NCI-H1092 treated with DMSO at 0.1 percent for 48 hours (cell line): ENCODE results near the gene KRTAP5-7.

Experiments
- DNase-seq: peaks from one replicate; lab custom pipeline; 2025; lab: John Stamatoyannopoulos, UW

The KRTAP5-7 gene

GRCh38 chr11:71496421-71496820, 30.6 kb upstream of the KRTAP5-7 start:
- no peak for DNase-seq

DNA sequence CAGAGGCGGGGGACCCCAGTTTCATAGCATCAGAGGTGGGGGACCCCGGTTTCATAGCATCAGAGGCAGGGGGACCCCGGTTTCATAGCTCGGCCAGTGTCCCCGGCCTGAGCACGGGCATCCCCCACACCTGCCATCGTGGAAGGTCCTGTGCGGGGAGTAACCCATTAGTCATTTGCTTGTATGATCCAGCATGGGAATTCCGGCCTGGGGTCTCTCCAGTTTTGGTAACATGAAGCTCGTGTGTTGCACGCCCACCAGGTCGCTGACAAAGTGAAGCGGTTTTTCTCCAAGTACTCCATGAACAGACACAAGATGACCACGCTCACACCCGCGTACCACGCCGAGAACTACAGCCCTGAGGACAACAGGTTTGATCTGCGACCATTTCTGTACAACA, 29.0 kb upstream of the KRTAP5-7 start:
- DNase-seq: no peak

GRCh38 chr11:71499125-71499524, 27.9 kb upstream of the KRTAP5-7 start:
- DNase-seq: no peak

GRCh38 chr11:71499546-71499945, 27.5 kb upstream of the KRTAP5-7 start:
- DNase-seq: no peak

DNA sequence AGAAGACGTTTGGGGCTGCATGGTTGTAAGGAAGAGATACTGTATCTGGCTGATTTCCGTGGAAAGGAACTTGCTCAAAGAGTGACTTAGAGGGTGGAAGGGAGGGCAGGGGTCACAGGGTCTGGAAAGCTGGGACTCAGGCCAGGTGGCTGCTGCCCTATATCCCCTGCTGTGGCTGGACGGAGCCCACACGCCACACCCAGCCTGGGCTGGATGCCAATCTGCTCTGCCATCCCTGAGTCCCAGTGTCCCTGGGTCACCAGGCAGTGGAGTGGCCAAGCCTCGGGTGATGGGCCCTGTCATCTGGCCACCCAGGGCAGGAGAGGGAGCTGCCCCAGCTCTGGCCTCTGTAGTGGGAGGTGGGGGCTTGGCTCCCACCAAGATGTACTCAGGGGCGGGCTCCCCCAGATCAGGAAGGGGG, 26.5 kb upstream of the KRTAP5-7 start:
- DNase-seq: no peak

- no peak for DNase-seq
Measured at GRCh38 chr11:71501071-71501985, 25.7 kb upstream of the KRTAP5-7 start.

DNA sequence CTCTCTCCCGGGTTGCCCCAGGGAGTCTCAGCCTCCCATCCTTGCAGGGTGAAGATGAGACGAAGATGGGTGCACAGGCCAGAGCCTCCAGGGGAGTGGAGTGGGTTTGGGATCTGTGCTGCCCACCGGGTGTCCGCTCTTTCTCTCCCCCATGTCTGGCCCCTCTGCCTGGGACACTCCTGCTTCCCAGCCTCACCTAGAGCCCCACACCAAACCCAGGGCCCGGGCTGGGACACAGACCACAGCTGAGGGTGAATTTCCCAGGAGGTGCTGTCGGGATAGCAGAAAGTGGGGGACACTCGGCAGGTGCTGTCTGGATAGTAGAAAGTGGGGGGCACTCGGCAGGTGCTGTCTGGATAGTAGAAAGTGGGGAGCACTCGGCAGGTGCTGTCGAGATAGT, 25.0 kb upstream of the KRTAP5-7 start:
- no peak for DNase-seq

- no peak for DNase-seq
Measured at GRCh38 chr11:71502871-71503435, 24.1 kb upstream of the KRTAP5-7 start.

DNA sequence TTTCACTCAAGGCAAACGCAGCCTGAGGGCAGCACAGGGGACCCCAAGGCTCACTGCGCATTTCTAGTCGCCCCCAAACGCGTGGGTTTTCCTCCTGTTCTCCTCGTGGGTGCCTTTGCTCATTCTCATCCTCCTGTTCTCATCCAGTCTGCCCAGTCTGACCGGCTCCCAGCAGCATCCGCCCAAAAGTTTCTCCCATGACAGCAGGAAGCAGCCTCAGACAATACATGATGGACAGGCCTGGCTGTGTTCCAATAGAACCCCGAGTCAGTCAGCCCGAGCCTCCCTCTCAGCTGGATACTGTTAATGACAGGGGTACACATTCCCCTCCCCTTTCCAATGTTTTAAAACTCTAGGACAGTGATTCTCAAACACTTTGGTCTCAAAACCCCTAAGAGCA, 22.5 kb upstream of the KRTAP5-7 start:
- DNase-seq: peak; percentile 15

DNA sequence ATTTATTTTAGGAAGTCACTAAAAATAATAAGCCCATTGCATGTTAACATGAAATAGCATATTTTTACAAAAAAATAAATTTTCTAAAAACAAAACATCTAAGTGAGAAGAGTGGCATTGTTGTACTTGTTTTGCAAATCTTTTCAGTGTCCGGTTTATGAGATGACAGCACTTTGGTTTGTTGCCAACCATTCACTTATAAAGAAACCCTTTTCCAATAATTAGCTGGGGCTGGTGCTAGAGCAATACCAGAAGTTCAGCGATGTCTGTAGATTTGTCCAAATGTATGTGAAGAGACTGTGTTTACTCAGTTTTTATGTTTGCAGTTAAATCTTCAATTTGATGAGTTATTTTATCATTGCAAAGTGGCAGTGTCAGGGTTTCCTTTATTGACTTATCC, 22.1 kb upstream of the KRTAP5-7 start:
- peak; percentile 26 for DNase-seq

DNA sequence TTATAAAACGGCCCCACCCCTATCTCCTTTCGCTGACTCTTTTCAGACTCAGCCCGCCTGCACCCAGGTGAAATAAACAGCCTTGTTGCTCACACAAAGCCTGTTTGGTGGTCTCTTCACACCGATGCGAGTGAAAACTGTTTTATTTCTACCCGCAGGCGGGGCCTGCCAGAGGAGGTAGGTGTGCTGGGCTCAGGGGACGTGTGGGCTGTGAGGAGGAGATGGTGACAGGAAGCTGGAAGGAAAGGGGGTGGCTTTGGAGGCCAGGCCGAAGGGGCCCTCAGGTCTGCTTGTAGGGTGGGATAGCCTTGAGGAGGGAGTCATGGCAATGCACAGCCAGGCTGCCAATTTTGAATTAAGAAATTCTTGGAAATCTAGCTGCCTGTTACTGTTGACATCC, 21.3 kb upstream of the KRTAP5-7 start:
- no peak for DNase-seq

DNA sequence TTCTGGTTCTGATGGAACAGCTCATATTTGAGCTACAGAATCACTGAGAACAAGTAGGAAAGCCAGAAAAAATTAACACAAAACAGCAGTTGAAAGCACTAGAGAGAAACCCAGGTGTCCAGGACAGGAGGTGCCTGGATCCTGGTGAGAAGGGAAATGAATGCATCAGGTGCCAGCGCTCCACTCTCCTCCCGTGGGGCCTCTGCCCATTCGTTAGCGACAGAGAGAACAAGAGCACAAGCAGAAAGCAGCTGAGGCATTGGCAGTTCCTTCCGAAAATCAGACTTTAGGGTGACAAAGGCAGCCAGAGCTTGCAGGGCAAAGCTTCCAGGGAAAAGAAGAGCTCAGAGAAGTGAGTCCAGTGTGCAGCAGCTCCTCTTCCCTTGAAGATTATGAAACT, 20.0 kb upstream of the KRTAP5-7 start:
- no peak for DNase-seq

GRCh38 chr11:71518506-71519471, 8.3 kb upstream of the KRTAP5-7 start:
- DNase-seq: no peak

- no peak for DNase-seq
Measured at GRCh38 chr11:71519546-71519945, 7.5 kb upstream of the KRTAP5-7 start.

DNA sequence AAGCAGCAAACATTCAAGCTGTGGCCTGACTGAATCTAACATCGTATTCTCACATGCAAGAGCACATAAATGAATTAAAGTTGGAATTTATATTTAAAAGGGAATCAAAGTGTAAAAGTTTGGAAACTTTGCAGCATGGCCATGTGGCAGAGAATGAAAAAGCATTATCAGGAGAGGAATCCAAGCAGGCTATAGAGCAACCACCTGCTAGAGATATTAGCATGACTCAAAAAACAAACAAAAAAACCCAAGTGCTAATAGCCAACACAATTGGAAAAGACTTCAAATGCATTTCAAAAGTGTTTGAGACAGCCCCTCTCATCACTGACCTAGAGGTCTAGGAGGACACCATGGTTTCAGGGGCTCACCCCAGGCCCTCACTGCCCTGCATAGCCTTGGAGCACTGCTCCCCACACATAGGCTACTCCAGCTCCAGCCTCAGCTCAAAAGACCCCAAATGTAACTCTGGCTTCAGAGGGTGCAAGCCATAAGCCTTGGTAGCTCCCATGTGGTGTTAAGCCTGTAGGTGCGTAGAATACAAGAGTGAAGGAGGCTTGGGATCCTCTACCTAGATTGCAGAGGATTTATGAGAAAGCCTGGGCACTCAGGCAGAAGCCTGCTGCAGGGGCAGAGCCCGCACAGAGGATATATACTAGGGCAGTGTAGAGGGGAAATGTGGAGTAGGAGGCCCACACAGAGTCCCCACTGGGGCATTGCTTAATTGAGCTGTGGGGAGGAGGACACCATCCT, 1.7 kb upstream of the KRTAP5-7 start:
- no peak for DNase-seq

GRCh38 chr11:71525938-71526495, 1.1 kb upstream of the KRTAP5-7 start:
- no peak for DNase-seq

- DNase-seq: no peak
Measured at GRCh38 chr11:71527576-71528210, 626 bp downstream of the KRTAP5-7 start.

- DNase-seq: no peak
Measured at GRCh38 chr11:71530602-71531001, 3.5 kb downstream of the KRTAP5-7 start.

DNA sequence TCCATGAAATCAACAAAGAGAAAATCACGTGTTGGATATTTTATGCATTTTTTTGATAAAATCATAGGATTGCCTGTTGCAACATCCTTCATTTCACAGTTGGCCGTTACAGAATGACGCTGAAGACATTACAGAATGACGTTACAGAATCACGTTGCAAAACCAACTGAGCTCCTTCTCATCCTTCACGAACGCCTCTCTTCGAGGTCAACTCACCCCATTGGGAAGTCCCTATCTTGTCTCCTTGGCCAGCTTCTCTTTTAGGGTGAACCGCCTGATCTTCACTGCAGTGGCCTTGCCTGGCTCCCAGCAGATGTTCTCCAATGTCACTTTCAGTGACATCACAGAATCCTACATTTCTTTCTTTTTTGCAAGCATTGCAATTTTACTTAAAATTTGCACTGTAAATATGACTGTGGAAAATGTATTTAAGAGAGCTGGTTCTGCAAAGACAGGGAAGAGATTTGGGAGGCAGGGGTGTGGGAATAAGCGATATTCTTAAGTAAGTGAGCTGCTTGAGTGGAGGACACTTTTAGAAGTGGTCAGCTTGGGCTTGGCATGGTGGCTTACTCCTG, 5.1 kb downstream of the KRTAP5-7 start:
- DNase-seq: no peak
